WTC11 (cell line): ENCODE results near the gene ANKRD50.

Source experiments
- ARID4B ChIP-seq: sonication (generic); formaldehyde crosslinking; IDR thresholded peaks from 2 replicates; pipeline ENCODE4 v1.8.0; 2023; ENCODE audit warnings: missing genetic modification reagents, mild to moderate bottlenecking, borderline replicate concordance
- ATF1 ChIP-seq: sonication (generic); formaldehyde crosslinking; IDR thresholded peaks from 2 replicates; pipeline ENCODE4 v1.8.1; 2023; ENCODE audit warnings: mild to moderate bottlenecking, moderate library complexity, missing genetic modification reagents
- NR2C2 ChIP-seq: sonication (generic); formaldehyde crosslinking; IDR thresholded peaks from 2 replicates; pipeline ENCODE4 v1.8.0; 2022; ENCODE audit warnings: mild to moderate bottlenecking, missing genetic modification reagents
- ZNF232 ChIP-seq: sonication (generic); formaldehyde crosslinking; IDR thresholded peaks from 2 replicates; pipeline ENCODE4 v1.8.0; 2022; ENCODE audit warnings: mild to moderate bottlenecking, missing genetic modification reagents
- TF ChIP-seq, protein P1 (sequence below): fragments of 200-600 bp; IDR thresholded peaks from 2 replicates; pipeline ENCODE4 v1.8.0; 2022; ENCODE audit warnings: antibody characterized with exemption
- TF ChIP-seq, protein P2 (sequence below): fragments of 250-450 bp; sonication (Bioruptor Pico); IDR thresholded peaks from 2 replicates; pipeline ENCODE4 v1.9.0; 2021; ENCODE audit warnings: mild to moderate bottlenecking

DNA sequence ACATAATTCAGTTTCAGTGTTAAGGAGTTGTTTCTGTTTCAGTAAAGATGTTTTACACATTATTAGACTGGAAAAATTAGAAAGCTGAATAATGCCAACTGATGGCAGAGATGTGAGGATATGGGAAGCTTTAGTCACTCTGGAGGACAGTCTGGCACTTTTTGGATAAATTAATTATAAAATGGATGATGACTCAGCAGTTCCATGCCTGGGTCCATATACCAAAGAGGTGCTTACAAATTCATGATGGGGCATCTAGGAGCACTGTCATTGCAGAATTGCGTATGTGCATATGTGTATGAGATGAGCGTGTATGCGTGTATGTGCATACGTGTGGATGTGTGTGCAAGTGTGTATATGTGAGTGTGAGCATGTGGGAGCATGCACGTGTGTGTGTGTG, 31.2 kb upstream of the ANKRD50 start:
- TF ChIP-seq, protein P1, sequence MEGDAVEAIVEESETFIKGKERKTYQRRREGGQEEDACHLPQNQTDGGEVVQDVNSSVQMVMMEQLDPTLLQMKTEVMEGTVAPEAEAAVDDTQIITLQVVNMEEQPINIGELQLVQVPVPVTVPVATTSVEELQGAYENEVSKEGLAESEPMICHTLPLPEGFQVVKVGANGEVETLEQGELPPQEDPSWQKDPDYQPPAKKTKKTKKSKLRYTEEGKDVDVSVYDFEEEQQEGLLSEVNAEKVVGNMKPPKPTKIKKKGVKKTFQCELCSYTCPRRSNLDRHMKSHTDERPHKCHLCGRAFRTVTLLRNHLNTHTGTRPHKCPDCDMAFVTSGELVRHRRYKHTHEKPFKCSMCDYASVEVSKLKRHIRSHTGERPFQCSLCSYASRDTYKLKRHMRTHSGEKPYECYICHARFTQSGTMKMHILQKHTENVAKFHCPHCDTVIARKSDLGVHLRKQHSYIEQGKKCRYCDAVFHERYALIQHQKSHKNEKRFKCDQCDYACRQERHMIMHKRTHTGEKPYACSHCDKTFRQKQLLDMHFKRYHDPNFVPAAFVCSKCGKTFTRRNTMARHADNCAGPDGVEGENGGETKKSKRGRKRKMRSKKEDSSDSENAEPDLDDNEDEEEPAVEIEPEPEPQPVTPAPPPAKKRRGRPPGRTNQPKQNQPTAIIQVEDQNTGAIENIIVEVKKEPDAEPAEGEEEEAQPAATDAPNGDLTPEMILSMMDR: no peak
- TF ChIP-seq ZNF232 (CRISPR knock-in tag) (no peak), ARID4B (CRISPR knock-in tag) (no peak), ATF1 (CRISPR knock-in tag) (no peak), NR2C2 (CRISPR knock-in tag) (no peak)
- TF ChIP-seq, protein P2, sequence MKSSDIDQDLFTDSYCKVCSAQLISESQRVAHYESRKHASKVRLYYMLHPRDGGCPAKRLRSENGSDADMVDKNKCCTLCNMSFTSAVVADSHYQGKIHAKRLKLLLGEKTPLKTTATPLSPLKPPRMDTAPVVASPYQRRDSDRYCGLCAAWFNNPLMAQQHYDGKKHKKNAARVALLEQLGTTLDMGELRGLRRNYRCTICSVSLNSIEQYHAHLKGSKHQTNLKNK (CRISPR knock-in tag): no peak
